Endothelial cell (in vitro differentiated cells): ENCODE measurements around the gene KATNAL1. TPM values are rescaled to one million over a fixed set of nuclear protein-coding genes. Genes with fewer than 3 reads are reported as not detected.

Experiments
- DNase-seq: peaks from one replicate; pipeline ENCODE4 v3.0.0; 2021; ENCODE audit warnings: low spot score
- H3K27ac Mint-ChIP-seq: one replicate; pipeline ENCODE4 v1.8.0; 2021; ENCODE audit warnings: mixed read lengths, inconsistent platforms; ENCODE audit not compliant: unreplicated experiment
- H3K27me3 Mint-ChIP-seq: one replicate; pipeline ENCODE4 v1.8.0; 2021; ENCODE audit warnings: mild to moderate bottlenecking, moderate library complexity, mixed read lengths, inconsistent platforms; ENCODE audit not compliant: unreplicated experiment
- H3K36me3 Mint-ChIP-seq: one replicate; pipeline ENCODE4 v1.8.0; 2021; ENCODE audit warnings: mild to moderate bottlenecking, low read depth, mixed read lengths, inconsistent platforms; ENCODE audit not compliant: unreplicated experiment
- H3K4me1 Mint-ChIP-seq: one replicate; pipeline ENCODE4 v1.8.0; 2021; ENCODE audit warnings: mild to moderate bottlenecking, mixed read lengths, inconsistent platforms; ENCODE audit not compliant: unreplicated experiment
- H3K4me3 Mint-ChIP-seq: one replicate; pipeline ENCODE4 v1.8.0; 2021; ENCODE audit warnings: mild to moderate bottlenecking, mixed read lengths, inconsistent platforms; ENCODE audit not compliant: unreplicated experiment
- H3K9me3 Mint-ChIP-seq: one replicate; pipeline ENCODE4 v1.8.0; 2021; ENCODE audit warnings: mixed read lengths, inconsistent platforms; ENCODE audit not compliant: unreplicated experiment
- CTCF ChIP-seq: fragments of 200-600 bp; sonication (generic); IDR thresholded peaks from one replicate; pipeline ENCODE4 v1.5.0; 2021; ENCODE audit warnings: antibody characterized with exemption; ENCODE audit not compliant: unreplicated experiment
- total RNA-seq: library from RNA; stranded (reverse); fragmentation: NEBNext Ultra II Directional; extraction: Animal tissue kit (Norgen Biotek cat#: 25700); gene quantifications from one replicate; pipeline ENCODE4 v1.2.1, GENCODE V29; 2021; ENCODE audit not compliant: unreplicated experiment

The KATNAL1 gene
- total RNA-seq, 1 donor from 2014 or later: 18.3 TPM

DNA sequence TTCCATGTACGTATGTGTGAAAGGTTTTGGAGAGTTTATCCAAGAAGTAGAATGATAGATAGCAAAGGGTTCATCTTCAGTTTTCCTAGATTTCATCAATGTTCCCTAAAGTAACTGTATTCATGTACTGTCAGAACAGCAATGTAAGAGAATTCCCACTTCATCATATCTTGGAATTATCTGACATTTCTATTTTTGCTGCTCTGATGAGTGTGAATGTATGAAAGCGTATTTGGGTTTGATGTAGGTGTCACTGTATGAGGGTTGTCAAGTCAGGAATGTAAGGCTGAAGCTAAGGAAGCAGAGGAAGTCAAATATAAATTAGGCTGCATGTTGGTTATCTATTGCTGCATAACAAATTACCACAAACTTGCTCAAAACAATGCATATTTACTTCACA lies 7.2 kb upstream of the KATNAL1 start:
- TF ChIP-seq CTCF: no peak
- Mint-ChIP-seq H3K4me1 (no peaks in the 10 kb centered on the region), H3K36me3 (no peaks in the 10 kb centered on the region), H3K27ac (no peak overlapping the region), H3K27me3 (peaks cover 2% of the 10 kb centered on the region), H3K4me3 (no peak overlapping the region), H3K9me3 (no peaks in the 10 kb centered on the region)
- no peak for DNase-seq

GRCh38 chr13:30314069-30314468 lies 6.7 kb upstream of the KATNAL1 start:
- Mint-ChIP-seq H3K4me1 (no peaks in the 10 kb centered on the region), H3K36me3 (no peaks in the 10 kb centered on the region), H3K4me3 (no peak overlapping the region), H3K9me3 (no peaks in the 10 kb centered on the region), H3K27ac (no peak overlapping the region), H3K27me3 (peaks cover 2% of the 10 kb centered on the region)
- no peak for TF ChIP-seq CTCF
- DNase-seq: no peak

- no peak for DNase-seq
Measured at GRCh38 chr13:30313311-30313710, 6.0 kb upstream of the KATNAL1 start.

GRCh38 chr13:30312904-30313303 lies 5.6 kb upstream of the KATNAL1 start:
- Mint-ChIP-seq H3K9me3 (no peaks in the 10 kb centered on the region), H3K36me3 (no peaks in the 10 kb centered on the region), H3K27me3 (peaks cover 2% of the 10 kb centered on the region), H3K4me3 (no peak overlapping the region), H3K4me1 (no peaks in the 10 kb centered on the region), H3K27ac (no peak overlapping the region)
- no peak for TF ChIP-seq CTCF
- DNase-seq: no peak

More at GRCh38 chr13:30313311-30313710, 6.0 kb upstream of the KATNAL1 start:
- TF ChIP-seq CTCF: no peak
- no peaks in the 10 kb centered on the region for H3K36me3 Mint-ChIP-seq
- H3K27ac Mint-ChIP-seq: no peak overlapping the region
- no peaks in the 10 kb centered on the region for H3K4me1 Mint-ChIP-seq
- H3K27me3 Mint-ChIP-seq: peaks cover 2% of the 10 kb centered on the region
- no peaks in the 10 kb centered on the region for H3K9me3 Mint-ChIP-seq
- no peak overlapping the region for H3K4me3 Mint-ChIP-seq

GRCh38 chr13:30308548-30308947 lies 1.2 kb upstream of the KATNAL1 start:
- no peaks in the 10 kb centered on the region for H3K27me3 Mint-ChIP-seq
- H3K4me1 Mint-ChIP-seq: no peaks in the 10 kb centered on the region
- H3K27ac Mint-ChIP-seq: no peak overlapping the region
- no peak overlapping the region for H3K4me3 Mint-ChIP-seq
- no peaks in the 10 kb centered on the region for H3K36me3 Mint-ChIP-seq
- DNase-seq: no peak
- H3K9me3 Mint-ChIP-seq: no peaks in the 10 kb centered on the region
- TF ChIP-seq CTCF: no peak
